GM12874 (cell line): Measurements from ENCODE around the gene LBH.

Experiments used
- CTCF ChIP-seq: IDR thresholded peaks from 2 replicates; pipeline ENCODE4 v1.5.1; 2011; ENCODE audit warnings: low read depth, mild to moderate bottlenecking, control low read depth, low read length, moderate library complexity; ENCODE audit not compliant: insufficient read depth

Gene LBH

GRCh38 chr2:30192314-30192713, 39.0 kb upstream of the LBH start:
- TF ChIP-seq CTCF: no peak

GRCh38 chr2:30193104-30193681, 38.1 kb upstream of the LBH start:
- no peak for TF ChIP-seq CTCF

- no peak for TF ChIP-seq CTCF
Observed at GRCh38 chr2:30194421-30194820, 36.9 kb upstream of the LBH start.

GRCh38 chr2:30195016-30195415, 36.3 kb upstream of the LBH start:
- TF ChIP-seq CTCF: no peak

GRCh38 chr2:30197570-30198192, 33.7 kb upstream of the LBH start:
- TF ChIP-seq CTCF: no peak

- no peak for TF ChIP-seq CTCF
Observed at GRCh38 chr2:30201990-30202389, 29.3 kb upstream of the LBH start.

- TF ChIP-seq CTCF: no peak
Observed at GRCh38 chr2:30203156-30203555, 28.2 kb upstream of the LBH start.
